ENCODE data around the gene PLEKHO1. TPM values are rescaled to one million over a fixed set of nuclear protein-coding genes. Genes with fewer than 3 reads are reported as not detected.
"Not testable (repeated sequence)": the region's sequence is repeated elsewhere in the genome, so short reads cannot be mapped to it uniquely, and the experiment has no call there.

The PLEKHO1 gene
- total and polyA plus RNA-seq, 9 donors = 64.6 to 100 (median 90.9) TPM

GRCh38 chr1:150146016-150146415, 3.7 kb upstream of the PLEKHO1 start:
- H3K27ac ChIP-seq (ENCODE audit: low read length); H3K27me3 ChIP-seq (ENCODE audit: control insufficient read depth, insufficient read depth, low read length); H3K36me3 ChIP-seq (ENCODE audit: control insufficient read depth, insufficient read depth, low read length); H3K9me3 ChIP-seq (replicated peaks; ENCODE audit: control insufficient read depth, low read depth, low read length); DNase-seq; H3K4me3 ChIP-seq (ENCODE audit: low read length): not testable (repeated sequence)
- WGBS (ENCODE audit: insufficient coverage) = 80% methylated on average over 2 of the region's 5 CpGs
- peaks cover 16% of the 10 kb centered on the region for H3K4me1 ChIP-seq (ENCODE audit: control insufficient read depth, insufficient read depth, low read length)

DNA sequence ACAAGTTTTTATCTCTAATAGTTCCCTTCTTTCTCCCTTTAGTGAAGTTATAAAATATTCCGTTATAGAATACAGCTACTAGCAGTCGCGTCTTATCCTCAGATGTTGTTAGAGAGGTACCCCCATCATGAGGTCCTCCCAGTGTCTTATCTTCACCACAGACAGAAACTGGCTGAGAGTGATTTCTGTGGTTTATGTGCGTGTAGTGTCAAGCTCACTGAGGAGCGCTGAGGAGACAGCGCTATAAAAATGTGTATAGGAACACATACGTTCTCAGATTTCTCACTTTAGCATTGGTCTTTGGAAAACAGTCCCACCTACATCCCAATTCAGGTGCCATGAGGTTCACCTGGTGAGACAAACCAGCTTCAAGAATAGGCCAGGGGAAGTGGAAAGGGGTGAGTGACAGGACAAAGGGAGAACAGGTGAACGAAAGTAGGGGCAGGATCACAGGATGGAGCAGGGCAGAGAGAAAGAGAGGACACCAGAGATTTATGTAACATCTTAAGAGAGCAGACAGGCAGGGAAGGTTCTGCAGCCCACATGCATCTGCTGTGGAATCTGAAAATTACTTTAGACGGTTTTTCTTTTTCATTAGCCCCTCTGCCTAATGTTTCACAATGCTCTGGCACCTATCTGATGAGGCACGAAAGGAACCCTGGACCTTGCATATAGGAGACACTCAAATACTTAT, 2.7 kb upstream of the PLEKHO1 start:
- Histone ChIP-seq H3K9me3 (replicated peaks; ENCODE audit: control insufficient read depth, low read depth, low read length) (no peaks in the 10 kb centered on the region), H3K27me3 (ENCODE audit: control insufficient read depth, insufficient read depth, low read length) (no peaks in the 10 kb centered on the region), H3K27ac (ENCODE audit: low read length) (peak overlapping the region; percentile 62), H3K4me1 (ENCODE audit: control insufficient read depth, insufficient read depth, low read length) (peaks cover 16% of the 10 kb centered on the region), H3K4me3 (ENCODE audit: low read length) (no peak overlapping the region), H3K36me3 (ENCODE audit: control insufficient read depth, insufficient read depth, low read length) (peaks cover 4% of the 10 kb centered on the region)
- DNase-seq = no peak
- 49% methylated on average over 2 of the region's 10 CpGs for WGBS (ENCODE audit: insufficient coverage)

DNA sequence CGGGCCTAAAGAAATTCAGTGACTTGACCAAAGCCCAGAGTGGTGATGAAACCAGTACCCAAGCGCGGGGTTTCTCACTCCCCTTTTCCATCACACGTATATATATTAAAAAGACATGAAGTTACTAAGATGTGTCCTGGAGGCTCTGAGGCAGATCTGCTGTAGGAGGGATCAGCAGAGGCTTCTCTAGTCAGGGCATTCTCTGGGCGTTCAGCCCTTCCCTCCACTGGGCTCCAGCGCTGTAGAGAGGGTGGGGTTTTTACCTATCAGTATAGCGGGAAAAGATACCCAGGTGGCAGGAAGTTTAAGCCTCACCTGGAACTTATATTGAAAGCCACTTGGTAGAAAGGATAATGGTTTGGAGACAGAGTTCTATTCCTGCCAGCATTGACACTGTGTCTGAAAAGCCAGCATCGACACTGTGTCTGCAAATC, 862 bp upstream of the PLEKHO1 start:
- Histone ChIP-seq H3K9me3 (replicated peaks; ENCODE audit: control insufficient read depth, low read depth, low read length) (no peaks in the 10 kb centered on the region), H3K27me3 (ENCODE audit: control insufficient read depth, insufficient read depth, low read length) (no peaks in the 10 kb centered on the region), H3K4me3 (ENCODE audit: low read length) (peak overlapping the region; percentile 81), H3K36me3 (ENCODE audit: control insufficient read depth, insufficient read depth, low read length) (peaks cover 18% of the 10 kb centered on the region), H3K4me1 (ENCODE audit: control insufficient read depth, insufficient read depth, low read length) (peaks cover 22% of the 10 kb centered on the region), H3K27ac (ENCODE audit: low read length) (peak overlapping the region; percentile 92)
- 0% methylated on average over 2 of the region's 8 CpGs for WGBS (ENCODE audit: insufficient coverage)
- peak; percentile 21 for DNase-seq

DNA sequence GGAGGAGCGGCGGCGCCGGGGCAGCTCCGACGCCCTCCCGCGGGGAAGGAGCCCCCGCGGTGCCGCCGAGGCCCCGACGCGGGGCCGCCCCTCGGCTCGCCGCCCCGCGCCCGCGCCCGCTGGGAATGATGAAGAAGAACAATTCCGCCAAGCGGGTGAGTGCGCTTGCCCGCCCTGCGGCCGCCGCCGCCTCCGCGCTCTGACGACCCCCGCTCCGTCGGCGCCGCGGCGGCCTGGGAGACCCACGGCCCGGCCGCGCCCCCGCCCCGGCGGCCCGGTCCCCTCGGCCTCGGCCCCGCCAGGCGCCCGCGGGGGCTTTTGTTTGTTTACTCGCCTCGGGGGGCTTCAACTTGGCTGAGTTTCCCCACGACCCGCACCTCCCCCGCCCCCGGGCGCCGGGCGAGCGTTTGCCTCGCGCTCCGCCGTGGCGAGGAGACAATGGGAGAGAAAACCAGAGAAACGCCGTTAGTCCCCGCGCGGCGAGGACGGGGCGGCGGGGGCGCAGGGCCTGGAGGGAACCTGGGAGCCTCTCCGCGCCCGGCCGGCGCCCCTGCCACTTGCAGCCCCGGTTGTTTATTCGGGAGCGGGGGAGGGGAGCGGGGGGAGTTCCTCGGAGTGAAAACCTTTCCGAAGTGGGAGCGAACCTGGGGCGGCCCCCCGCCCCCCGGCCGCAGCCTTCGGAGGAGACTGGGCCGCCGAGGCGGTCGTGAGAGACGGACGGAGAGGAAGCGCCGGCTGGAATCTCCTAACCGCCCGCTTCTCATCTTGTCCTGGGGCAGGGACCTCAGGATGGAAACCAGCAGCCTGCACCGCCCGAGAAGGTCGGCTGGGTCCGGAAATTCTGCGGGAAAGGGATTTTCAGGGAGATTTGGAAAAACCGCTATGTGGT, 661 bp downstream of the PLEKHO1 start:
- H3K9me3 ChIP-seq (replicated peaks; ENCODE audit: control insufficient read depth, low read depth, low read length) = no peaks in the 10 kb centered on the region
- peak; percentile 48 for DNase-seq
- under 1% methylated on average over 108 of the region's 114 CpGs for WGBS (ENCODE audit: insufficient coverage)
- peak overlapping the region; percentile 92 for H3K27ac ChIP-seq (ENCODE audit: low read length)
- peaks cover 19% of the 10 kb centered on the region for H3K4me1 ChIP-seq (ENCODE audit: control insufficient read depth, insufficient read depth, low read length)
- H3K4me3 ChIP-seq (ENCODE audit: low read length) = peak overlapping the region; percentile 81
- peaks cover 32% of the 10 kb centered on the region for H3K36me3 ChIP-seq (ENCODE audit: control insufficient read depth, insufficient read depth, low read length)
- H3K27me3 ChIP-seq (ENCODE audit: control insufficient read depth, insufficient read depth, low read length) = no peaks in the 10 kb centered on the region

GRCh38 chr1:150151291-150152181, 1.8 kb downstream of the PLEKHO1 start:
- Histone ChIP-seq H3K9me3 (replicated peaks; ENCODE audit: control insufficient read depth, low read depth, low read length) (no peaks in the 10 kb centered on the region), H3K27me3 (ENCODE audit: control insufficient read depth, insufficient read depth, low read length) (no peaks in the 10 kb centered on the region)
- peak; percentile 35 for DNase-seq

DNA sequence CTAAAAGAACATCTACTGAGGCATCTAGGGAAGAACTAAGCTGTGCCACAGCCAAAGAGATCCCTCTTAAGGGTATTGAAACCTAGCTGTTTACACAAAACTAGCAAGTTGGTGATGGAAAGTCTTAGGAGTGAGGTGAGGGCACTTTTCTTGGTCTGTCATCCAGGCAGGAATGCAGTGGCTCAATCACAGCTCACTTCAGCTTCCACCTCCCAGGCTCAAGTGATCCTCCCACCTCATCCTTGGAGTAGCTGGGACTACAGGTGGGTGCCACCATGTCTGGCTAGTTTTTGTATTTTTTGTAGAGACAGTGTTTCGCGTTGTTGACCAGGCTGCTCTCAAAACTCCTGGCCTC, 2.4 kb downstream of the PLEKHO1 start:
- Histone ChIP-seq H3K36me3 (ENCODE audit: control insufficient read depth, insufficient read depth, low read length) (peaks cover 49% of the 10 kb centered on the region), H3K27ac (ENCODE audit: low read length) (peak overlapping the region; percentile 84), H3K9me3 (replicated peaks; ENCODE audit: control insufficient read depth, low read depth, low read length) (no peaks in the 10 kb centered on the region), H3K27me3 (ENCODE audit: control insufficient read depth, insufficient read depth, low read length) (no peaks in the 10 kb centered on the region), H3K4me1 (ENCODE audit: control insufficient read depth, insufficient read depth, low read length) (peaks cover 15% of the 10 kb centered on the region), H3K4me3 (ENCODE audit: low read length) (no peak overlapping the region)
- no peak for DNase-seq
- WGBS (ENCODE audit: insufficient coverage) = no CpG with 5 or more reads among the region's 2 CpGs

More at GRCh38 chr1:150151291-150152181, 1.8 kb downstream of the PLEKHO1 start:
- H3K4me3 ChIP-seq (ENCODE audit: low read length) = peak overlapping the region; percentile 81
- peak overlapping the region; percentile 84 for H3K27ac ChIP-seq (ENCODE audit: low read length)
- H3K4me1 ChIP-seq (ENCODE audit: control insufficient read depth, insufficient read depth, low read length) = peaks cover 19% of the 10 kb centered on the region
- peaks cover 43% of the 10 kb centered on the region for H3K36me3 ChIP-seq (ENCODE audit: control insufficient read depth, insufficient read depth, low read length)
- 16% methylated on average over 5 of the region's 15 CpGs for WGBS (ENCODE audit: insufficient coverage)

DNA sequence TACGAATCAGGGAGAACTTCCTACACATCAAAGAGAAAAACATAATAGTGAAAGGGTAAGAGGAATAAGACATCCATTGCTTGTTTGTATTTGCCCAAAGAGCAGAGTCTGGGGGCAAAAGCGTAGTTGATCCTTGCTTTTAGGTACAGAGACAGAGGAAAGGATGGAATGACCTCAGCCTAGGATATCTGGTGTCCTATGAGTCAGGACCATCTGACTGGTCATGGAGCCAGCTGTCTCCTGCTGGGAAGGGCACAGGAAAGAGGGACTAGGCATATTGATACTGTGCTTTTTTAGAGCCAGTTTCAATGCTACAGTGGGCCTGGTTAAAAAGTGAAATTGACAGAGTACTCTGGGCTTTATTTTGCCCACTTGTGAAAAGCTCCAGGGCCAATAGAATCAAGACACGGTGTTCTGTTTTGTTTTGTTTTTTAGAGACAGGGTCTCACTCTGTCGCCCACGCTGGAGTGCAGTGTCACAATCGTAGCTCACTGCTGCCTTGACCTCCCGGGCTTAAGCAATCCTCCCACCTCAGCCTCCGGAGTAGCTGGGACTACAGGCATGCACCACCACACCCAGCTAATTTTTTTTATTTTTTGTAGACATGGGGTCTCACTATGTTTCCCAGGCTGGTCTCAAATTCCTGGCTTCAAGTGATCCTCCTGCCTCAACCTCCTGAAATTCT, 3.2 kb downstream of the PLEKHO1 start:
- 92% methylated on average over 1 of the region's 8 CpGs for WGBS (ENCODE audit: insufficient coverage)
- H3K4me3 ChIP-seq (ENCODE audit: low read length) = no peak overlapping the region
- peaks cover 11% of the 10 kb centered on the region for H3K4me1 ChIP-seq (ENCODE audit: control insufficient read depth, insufficient read depth, low read length)
- H3K27me3 ChIP-seq (ENCODE audit: control insufficient read depth, insufficient read depth, low read length) = no peaks in the 10 kb centered on the region
- DNase-seq = peak; percentile 46
- no peaks in the 10 kb centered on the region for H3K9me3 ChIP-seq (replicated peaks; ENCODE audit: control insufficient read depth, low read depth, low read length)
- peaks cover 56% of the 10 kb centered on the region for H3K36me3 ChIP-seq (ENCODE audit: control insufficient read depth, insufficient read depth, low read length)
- H3K27ac ChIP-seq (ENCODE audit: low read length) = peak overlapping the region; percentile 37

- H3K27me3 ChIP-seq (ENCODE audit: control insufficient read depth, insufficient read depth, low read length) = no peaks in the 10 kb centered on the region
- H3K4me1 ChIP-seq (ENCODE audit: control insufficient read depth, insufficient read depth, low read length) = peaks cover 5% of the 10 kb centered on the region
- no peaks in the 10 kb centered on the region for H3K9me3 ChIP-seq (replicated peaks; ENCODE audit: control insufficient read depth, low read depth, low read length)
- DNase-seq = no peak
- 100% methylated on average over 1 of the region's 4 CpGs for WGBS (ENCODE audit: insufficient coverage)
- no peak overlapping the region for H3K27ac ChIP-seq (ENCODE audit: low read length)
- no peak overlapping the region for H3K4me3 ChIP-seq (ENCODE audit: low read length)
- peaks cover 69% of the 10 kb centered on the region for H3K36me3 ChIP-seq (ENCODE audit: control insufficient read depth, insufficient read depth, low read length)
Observed at GRCh38 chr1:150154143-150154542, 4.4 kb downstream of the PLEKHO1 start.

GRCh38 chr1:150155413-150156071, 5.8 kb downstream of the PLEKHO1 start:
- Histone ChIP-seq H3K4me1 (ENCODE audit: control insufficient read depth, insufficient read depth, low read length) (peaks cover 9% of the 10 kb centered on the region), H3K36me3 (ENCODE audit: control insufficient read depth, insufficient read depth, low read length) (peaks cover 81% of the 10 kb centered on the region), H3K27ac (ENCODE audit: low read length) (no peak overlapping the region), H3K9me3 (replicated peaks; ENCODE audit: control insufficient read depth, low read depth, low read length) (no peaks in the 10 kb centered on the region), H3K27me3 (ENCODE audit: control insufficient read depth, insufficient read depth, low read length) (no peaks in the 10 kb centered on the region), H3K4me3 (ENCODE audit: low read length) (no peak overlapping the region)
- no peak for DNase-seq
- whole genome bisulfite sequencing (ENCODE audit: insufficient coverage) = 96% methylated on average over 3 of the region's 13 CpGs

Data from muscle of leg (tissue), 11 donors.